WTC11 (cell line): Measurements from ENCODE around the gene TMUB1. TPM values are rescaled to one million over a fixed set of nuclear protein-coding genes. Genes with fewer than 3 reads are reported as not detected.

Source experiments
- ATAC-seq: fragments of 200-7000 bp; cut with Tn5 transposase; 2 replicates; pipeline ENCODE4 v1.10.0; 2021; ENCODE audit warnings: mild to moderate bottlenecking, moderate library complexity
- CTCF ChIA-PET: fragments of 300-600 bp; sonication (Branson Sonifier 250); formaldehyde crosslinking; loops from one replicate; lab custom pipeline; 2021; ENCODE audit warnings: antibody characterized with exemption; lab: Charles Lee
- POLR2A ChIA-PET: fragments of 350-600 bp; sonication (Branson Sonifier 250); formaldehyde crosslinking; loops from one replicate; lab custom pipeline; 2021; ENCODE audit warnings: antibody characterized with exemption; lab: Charles Lee
- DNase-seq: peaks from one replicate; pipeline ENCODE4 v3.0.0; 2021; ENCODE audit warnings: low spot score
- H3K27ac Mint-ChIP-seq: 2 replicates; pipeline ENCODE4 v1.8.0; 2021; ENCODE audit warnings: mixed read lengths
- H3K27me3 Mint-ChIP-seq: 2 replicates; pipeline ENCODE4 v1.8.0; 2021; ENCODE audit warnings: low read depth, mild to moderate bottlenecking, moderate library complexity, mixed read lengths
- H3K36me3 Mint-ChIP-seq: 2 replicates; pipeline ENCODE4 v1.8.0; 2021; ENCODE audit warnings: mixed read lengths
- H3K4me1 Mint-ChIP-seq: 2 replicates; pipeline ENCODE4 v1.8.0; 2022; ENCODE audit warnings: mixed read lengths
- H3K4me3 Mint-ChIP-seq: 2 replicates; pipeline ENCODE4 v1.8.0; 2021; ENCODE audit warnings: mild to moderate bottlenecking, moderate library complexity, mixed read lengths
- H3K9me3 Mint-ChIP-seq: 2 replicates; pipeline ENCODE4 v1.8.0; 2021; ENCODE audit warnings: mixed read lengths
- ARID4B ChIP-seq: sonication (generic); formaldehyde crosslinking; IDR thresholded peaks from 2 replicates; pipeline ENCODE4 v1.8.0; 2023; ENCODE audit warnings: missing genetic modification reagents, mild to moderate bottlenecking, borderline replicate concordance
- CREB1 ChIP-seq: sonication (generic); formaldehyde crosslinking; IDR thresholded peaks from 2 replicates; pipeline ENCODE4 v1.8.0; 2023; ENCODE audit warnings: mild to moderate bottlenecking, missing genetic modification reagents
- CREM ChIP-seq: sonication (generic); formaldehyde crosslinking; IDR thresholded peaks from 2 replicates; pipeline ENCODE4 v1.8.1; 2022; ENCODE audit warnings: mild to moderate bottlenecking, missing genetic modification reagents, moderate library complexity
- CTCF ChIP-seq: fragments of 200-600 bp; IDR thresholded peaks from 2 replicates; pipeline ENCODE4 v1.8.0; 2022; ENCODE audit warnings: antibody characterized with exemption
- E2F5 ChIP-seq: sonication (generic); formaldehyde crosslinking; IDR thresholded peaks from 2 replicates; pipeline ENCODE4 v1.8.1; 2022; ENCODE audit warnings: mild to moderate bottlenecking, moderate library complexity, missing genetic modification reagents
- ELF4 ChIP-seq: sonication (generic); formaldehyde crosslinking; IDR thresholded peaks from 2 replicates; pipeline ENCODE4 v1.8.1; 2022; ENCODE audit warnings: low read depth, mild to moderate bottlenecking, moderate library complexity, missing genetic modification reagents
- FOXJ3 ChIP-seq: sonication (generic); formaldehyde crosslinking; IDR thresholded peaks from 2 replicates; pipeline ENCODE4 v1.9.0; 2021; ENCODE audit warnings: missing genetic modification reagents, mild to moderate bottlenecking, borderline replicate concordance
- FOXP1 ChIP-seq: sonication (generic); formaldehyde crosslinking; IDR thresholded peaks from 2 replicates; pipeline ENCODE4 v1.8.0; 2022; ENCODE audit warnings: missing genetic modification reagents, mild to moderate bottlenecking, moderate library complexity, borderline replicate concordance
- MAX ChIP-seq: sonication (generic); formaldehyde crosslinking; IDR thresholded peaks from 2 replicates; pipeline ENCODE4 v1.8.0; 2022; ENCODE audit warnings: mild to moderate bottlenecking, missing genetic modification reagents
- MLX ChIP-seq: sonication (generic); formaldehyde crosslinking; IDR thresholded peaks from 2 replicates; pipeline ENCODE4 v1.8.1; 2023; ENCODE audit warnings: mild to moderate bottlenecking, missing genetic modification reagents, moderate library complexity
- MYBL2 ChIP-seq: sonication (generic); formaldehyde crosslinking; IDR thresholded peaks from 2 replicates; pipeline ENCODE4 v1.8.1; 2023; ENCODE audit warnings: mild to moderate bottlenecking, moderate library complexity, missing genetic modification reagents
- NFATC4 ChIP-seq: fragments of 250-450 bp; sonication (Bioruptor Pico); IDR thresholded peaks from 2 replicates; pipeline ENCODE4 v1.9.0; 2021; ENCODE audit warnings: mild to moderate bottlenecking
- NR3C1 ChIP-seq: sonication (generic); formaldehyde crosslinking; conservative IDR thresholded peaks from 2 replicates; pipeline ENCODE4 v1.8.1; 2023; ENCODE audit warnings: low read depth, mild to moderate bottlenecking, missing genetic modification reagents
- OVOL2 ChIP-seq: fragments of 250-450 bp; sonication (Bioruptor Pico); IDR thresholded peaks from 2 replicates; pipeline ENCODE4 v1.9.0; 2021; ENCODE audit warnings: mild to moderate bottlenecking, borderline replicate concordance
- TCF7 ChIP-seq: sonication (generic); formaldehyde crosslinking; IDR thresholded peaks from 2 replicates; pipeline ENCODE4 v1.8.0; 2022; ENCODE audit warnings: mild to moderate bottlenecking, low read depth, missing genetic modification reagents, moderate library complexity
- TEAD4 ChIP-seq: sonication (generic); formaldehyde crosslinking; IDR thresholded peaks from 2 replicates; pipeline ENCODE4 v1.8.0; 2022; ENCODE audit warnings: mild to moderate bottlenecking, missing genetic modification reagents
- TP53 ChIP-seq: sonication (generic); formaldehyde crosslinking; IDR thresholded peaks from 2 replicates; pipeline ENCODE4 v1.8.1; 2023; ENCODE audit warnings: mild to moderate bottlenecking, missing genetic modification reagents
- ZNF121 ChIP-seq: sonication (generic); formaldehyde crosslinking; IDR thresholded peaks from 2 replicates; pipeline ENCODE4 v1.8.0; 2023; ENCODE audit warnings: missing genetic modification reagents
- ZNF423 ChIP-seq: fragments of 250-450 bp; sonication (Bioruptor Pico); IDR thresholded peaks from 2 replicates; pipeline ENCODE4 v2.1.2; 2022; ENCODE audit warnings: mild to moderate bottlenecking, moderate library complexity
- total RNA-seq: library from RNA; stranded (reverse); gene quantifications from 3 replicates; pipeline ENCODE4 v1.2.3, GENCODE V29; 2021
- TF ChIP-seq, protein P1 (sequence below): sonication (generic); formaldehyde crosslinking; IDR thresholded peaks from 2 replicates; pipeline ENCODE4 v1.8.0; 2022; ENCODE audit warnings: mild to moderate bottlenecking, missing genetic modification reagents
- TF ChIP-seq, protein P2 (sequence below): fragments of 250-450 bp; sonication (Bioruptor Pico); IDR thresholded peaks from 2 replicates; pipeline ENCODE4 v1.9.0; 2021; ENCODE audit warnings: moderate library complexity, mild to moderate bottlenecking, inconsistent platforms, borderline replicate concordance
- TF ChIP-seq, protein P3 (sequence below): fragments of 250-450 bp; sonication (Bioruptor Pico); conservative IDR thresholded peaks from 2 replicates; pipeline ENCODE4 v1.9.0; 2021; ENCODE audit warnings: mild to moderate bottlenecking

Gene TMUB1
- total RNA-seq, 1 experiment from 2014 or later: 72.8 TPM

GRCh38 chr7:151124481-151124880 lies 41.2 kb upstream of the TMUB1 start:
- H3K4me1 Mint-ChIP-seq: peaks cover 31% of the 10 kb centered on the region
- POLR2A ChIA-PET: interaction anchor here (1.0 kb wide), 1 partner anchor 48 kb away, joined by 3 read pairs; no protein-coding TSS in a partner anchor
- H3K9me3 Mint-ChIP-seq: no peaks in the 10 kb centered on the region
- peak overlapping the region; percentile 83 for H3K4me3 Mint-ChIP-seq
- CTCF ChIA-PET: interaction anchor here (0.6 to 4.2 kb wide), 40 partner anchors 8 to 161 kb away, joined by 3 to 65 read pairs (median 5); partner anchors contain the start of genes ABCB8, ABCF2, ASIC3 and CHPF2
- H3K27ac Mint-ChIP-seq: no peak overlapping the region
- H3K27me3 Mint-ChIP-seq: peaks cover 5% of the 10 kb centered on the region; the same call in 1 of the 2 replicates
- TF ChIP-seq TEAD4 (CRISPR knock-in tag) (no peak), MLX (CRISPR knock-in tag) (no peak), ZNF121 (no peak), ZNF423 (CRISPR knock-in tag) (no peak), ELF4 (CRISPR knock-in tag) (no peak), OVOL2 (CRISPR knock-in tag) (no peak), CREM (CRISPR knock-in tag) (no peak), TP53 (CRISPR knock-in tag) (no peak), CREB1 (no peak)
- TF ChIP-seq, protein P1, sequence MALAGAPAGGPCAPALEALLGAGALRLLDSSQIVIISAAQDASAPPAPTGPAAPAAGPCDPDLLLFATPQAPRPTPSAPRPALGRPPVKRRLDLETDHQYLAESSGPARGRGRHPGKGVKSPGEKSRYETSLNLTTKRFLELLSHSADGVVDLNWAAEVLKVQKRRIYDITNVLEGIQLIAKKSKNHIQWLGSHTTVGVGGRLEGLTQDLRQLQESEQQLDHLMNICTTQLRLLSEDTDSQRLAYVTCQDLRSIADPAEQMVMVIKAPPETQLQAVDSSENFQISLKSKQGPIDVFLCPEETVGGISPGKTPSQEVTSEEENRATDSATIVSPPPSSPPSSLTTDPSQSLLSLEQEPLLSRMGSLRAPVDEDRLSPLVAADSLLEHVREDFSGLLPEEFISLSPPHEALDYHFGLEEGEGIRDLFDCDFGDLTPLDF: no peak
- no peak for DNase-seq
- H3K36me3 Mint-ChIP-seq: peaks cover 30% of the 10 kb centered on the region
- ATAC-seq: no peak

- H3K4me1 Mint-ChIP-seq: peaks cover 31% of the 10 kb centered on the region
- peak overlapping the region; percentile 95 for H3K27ac Mint-ChIP-seq
- peak overlapping the region; percentile 30 for H3K4me3 Mint-ChIP-seq
- peaks cover 5% of the 10 kb centered on the region; the same call in 1 of the 2 replicates for H3K27me3 Mint-ChIP-seq
- H3K36me3 Mint-ChIP-seq: peaks cover 36% of the 10 kb centered on the region
- H3K9me3 Mint-ChIP-seq: no peaks in the 10 kb centered on the region
- CTCF ChIA-PET: interaction anchor here (0.6 to 4.2 kb wide), 48 partner anchors 8 to 324 kb away, joined by 3 to 65 read pairs (median 4); partner anchors contain the start of genes ABCB8, ABCF2, AGAP3 and ASIC3
- ATAC-seq (peak; percentile 70), DNase-seq (peak; percentile 93)
- POLR2A ChIA-PET: interaction anchor here (1.0 kb wide), 1 partner anchor 47 kb away, joined by 3 read pairs; no protein-coding TSS in a partner anchor
- TF ChIP-seq FOXP1 (0 out of 2 replicates have a peak, but pooled peaks have one; percentile 25), MAX (peak; percentile 37; the same call in 1 of the 2 replicates), TCF7 (CRISPR knock-in tag) (no peak), E2F5 (CRISPR knock-in tag) (no peak), FOXJ3 (CRISPR knock-in tag) (no peak), CTCF (peak; percentile 95), TP53 (CRISPR knock-in tag) (no peak), NFATC4 (no peak), NR3C1 (CRISPR knock-in tag) (no peak), ARID4B (0 out of 2 replicates have a peak, but pooled peaks have one; percentile 29), MYBL2 (CRISPR knock-in tag) (no peak)
- TF ChIP-seq, protein P2, sequence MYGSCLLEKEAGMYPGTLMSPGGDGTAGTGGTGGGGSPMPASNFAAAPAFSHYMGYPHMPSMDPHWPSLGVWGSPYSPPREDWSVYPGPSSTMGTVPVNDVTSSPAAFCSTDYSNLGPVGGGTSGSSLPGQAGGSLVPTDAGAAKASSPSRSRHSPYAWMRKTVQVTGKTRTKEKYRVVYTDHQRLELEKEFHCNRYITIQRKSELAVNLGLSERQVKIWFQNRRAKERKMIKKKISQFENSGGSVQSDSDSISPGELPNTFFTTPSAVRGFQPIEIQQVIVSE (CRISPR knock-in tag): no peak
- TF ChIP-seq, protein P3, sequence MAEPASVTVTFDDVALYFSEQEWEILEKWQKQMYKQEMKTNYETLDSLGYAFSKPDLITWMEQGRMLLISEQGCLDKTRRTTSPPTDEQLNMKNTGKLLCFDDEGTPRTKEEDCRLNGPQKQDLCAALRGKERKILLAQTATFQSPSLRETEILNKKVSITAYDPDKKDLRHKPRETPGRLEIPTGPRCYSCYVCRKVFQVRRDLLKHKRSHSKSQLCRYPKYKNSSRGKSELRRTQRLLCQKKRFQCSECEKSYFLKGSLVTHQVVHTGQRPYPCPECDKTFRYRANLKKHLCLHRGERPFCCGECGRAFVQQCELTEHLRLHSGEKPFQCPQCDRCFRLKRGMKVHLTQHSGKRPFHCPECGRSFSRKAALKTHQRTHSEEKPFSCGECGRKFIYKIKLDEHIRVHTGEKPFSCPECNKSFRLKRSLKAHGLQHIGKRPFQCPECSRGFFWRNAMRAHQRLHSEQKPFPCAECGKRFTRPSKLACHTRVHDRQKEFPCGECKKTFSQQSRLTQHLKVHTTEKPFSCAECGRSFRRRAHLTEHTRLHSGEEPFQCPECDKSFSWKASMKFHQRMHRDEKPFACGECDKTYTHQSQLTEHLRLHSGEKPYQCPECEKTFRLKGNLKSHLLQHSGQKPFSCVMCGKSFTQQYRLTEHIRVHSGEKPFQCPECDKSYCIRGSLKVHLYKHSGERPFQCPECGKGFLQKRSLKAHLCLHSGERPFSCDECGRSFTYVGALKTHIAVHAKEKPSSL (CRISPR knock-in tag): no peak
These were observed 40.6 kb upstream of the TMUB1 start for GRCh38 chr7:151123822-151124464.
